KG1 (cell line): Measurements from ENCODE around the gene PDZD8.
"Not testable (repeated sequence)": the region's sequence is repeated elsewhere in the genome, so short reads cannot be mapped to it uniquely, and the experiment has no call there.

ENCODE experiments used
- DNase-seq: peaks from one replicate; lab custom pipeline; 2025; lab: John Stamatoyannopoulos, UW

PDZD8 gene

GRCh38 chr10:117348236-117348635, 27.0 kb downstream of the PDZD8 start:
- DNase-seq = no peak

GRCh38 chr10:117346574-117346973, 28.7 kb downstream of the PDZD8 start:
- DNase-seq = no peak

- DNase-seq = no peak
Observed at GRCh38 chr10:117345143-117345542, 30.1 kb downstream of the PDZD8 start.

- no peak for DNase-seq
Observed at GRCh38 chr10:117342641-117343040, 32.6 kb downstream of the PDZD8 start.

GRCh38 chr10:117341061-117341460, 34.2 kb downstream of the PDZD8 start:
- DNase-seq = no peak

- DNase-seq = no peak
Observed at GRCh38 chr10:117339979-117340378, 35.3 kb downstream of the PDZD8 start.

GRCh38 chr10:117339578-117339977, 35.7 kb downstream of the PDZD8 start:
- DNase-seq = no peak

- no peak for DNase-seq
Observed at GRCh38 chr10:117334926-117335325, 40.3 kb downstream of the PDZD8 start.

GRCh38 chr10:117334066-117334465, 41.2 kb downstream of the PDZD8 start:
- DNase-seq = no peak

GRCh38 chr10:117327262-117327661, 48.0 kb downstream of the PDZD8 start:
- DNase-seq = no peak

- no peak for DNase-seq
Observed at GRCh38 chr10:117324367-117324766, 50.9 kb downstream of the PDZD8 start.

- no peak for DNase-seq
Observed at GRCh38 chr10:117322260-117322659, 53.0 kb downstream of the PDZD8 start.

GRCh38 chr10:117320050-117320665, 55.1 kb downstream of the PDZD8 start:
- DNase-seq = no peak

- no peak for DNase-seq
Observed at GRCh38 chr10:117318909-117319308, 56.3 kb downstream of the PDZD8 start.

- DNase-seq = no peak
Observed at GRCh38 chr10:117316701-117317100, 58.5 kb downstream of the PDZD8 start.

- DNase-seq = no peak
Observed at GRCh38 chr10:117313641-117314040, 61.6 kb downstream of the PDZD8 start.

- no peak for DNase-seq
Observed at GRCh38 chr10:117312430-117312829, 62.8 kb downstream of the PDZD8 start.

- no peak for DNase-seq
Observed at GRCh38 chr10:117311261-117311660, 64.0 kb downstream of the PDZD8 start.

- DNase-seq = no peak
Observed at GRCh38 chr10:117306674-117307073, 68.6 kb downstream of the PDZD8 start.

GRCh38 chr10:117303451-117303850, 71.8 kb downstream of the PDZD8 start:
- not testable (repeated sequence) for DNase-seq

GRCh38 chr10:117300671-117301070, 74.6 kb downstream of the PDZD8 start:
- no peak for DNase-seq

GRCh38 chr10:117299435-117299834, 75.8 kb downstream of the PDZD8 start:
- DNase-seq = no peak

GRCh38 chr10:117298219-117298618, 77.0 kb downstream of the PDZD8 start:
- no peak for DNase-seq

- no peak for DNase-seq
Observed at GRCh38 chr10:117294735-117295134, 80.5 kb downstream of the PDZD8 start.
